ENCODE measurements around the gene MXD4. TPM values are rescaled to one million over a fixed set of nuclear protein-coding genes. Genes with fewer than 3 reads are reported as not detected.

Gene MXD4
- total RNA-seq, 3 donors from 2014 or later: 34.7 to 55.8 (median 37.9) TPM

- Histone ChIP-seq H3K4me3 (no peak overlapping the region), H3K27me3 (no peaks in the 10 kb centered on the region), H3K9me3 (no peaks in the 10 kb centered on the region), H3K27ac (peak overlapping the region in 1 of 2 donors; percentile 43), H3K4me1 (peaks cover 0 to 9% of the 10 kb centered on the region in 2 donors), H3K36me3 (no peaks in the 10 kb centered on the region)
- TF ChIP-seq POLR2A (IDR thresholded peaks at IDR 0.05) (no peak), CTCF (IDR thresholded peaks at IDR 0.05) (no peak), POLR2AphosphoS5 (IDR thresholded peaks at IDR 0.05) (no peak)
- intact Hi-C loops (cut with DNase I; ENCODE audit: low total_unique reads): no loop called here
- no peak for DNase-seq (ENCODE audit: low spot score in 2 of 2)
Observed at GRCh38 chr4:2265113-2266110, 3.5 kb upstream of the MXD4 start.

GRCh38 chr4:2264481-2265041, 2.7 kb upstream of the MXD4 start:
- DNase-seq (ENCODE audit: low spot score in 2 of 2): no peak
- H3K9me3 ChIP-seq: no peaks in the 10 kb centered on the region
- H3K27me3 ChIP-seq: no peaks in the 10 kb centered on the region
- H3K36me3 ChIP-seq: no peaks in the 10 kb centered on the region
- TF ChIP-seq POLR2A (IDR thresholded peaks at IDR 0.05): no peak
- no peak for TF ChIP-seq CTCF (IDR thresholded peaks at IDR 0.05)
- TF ChIP-seq POLR2AphosphoS5 (IDR thresholded peaks at IDR 0.05): no peak
- intact Hi-C loops (cut with DNase I; ENCODE audit: low total_unique reads): no loop called here
- H3K27ac ChIP-seq: no peak overlapping the region
- H3K4me3 ChIP-seq: no peak overlapping the region
- peaks cover 6 to 9% of the 10 kb centered on the region in 2 donors for H3K4me1 ChIP-seq

GRCh38 chr4:2263926-2264321, 2.0 kb upstream of the MXD4 start:
- Histone ChIP-seq H3K36me3 (no peaks in the 10 kb centered on the region), H3K4me1 (peaks cover 9 to 10% of the 10 kb centered on the region in 2 donors), H3K9me3 (no peaks in the 10 kb centered on the region), H3K27me3 (no peaks in the 10 kb centered on the region), H3K4me3 (no peak overlapping the region), H3K27ac (no peak overlapping the region)
- no peak for DNase-seq (ENCODE audit: low spot score in 2 of 2)
- intact Hi-C loops (cut with DNase I; ENCODE audit: low total_unique reads): no loop called here
- no peak for TF ChIP-seq POLR2AphosphoS5 (IDR thresholded peaks at IDR 0.05)
- TF ChIP-seq CTCF (IDR thresholded peaks at IDR 0.05): no peak
- no peak for TF ChIP-seq POLR2A (IDR thresholded peaks at IDR 0.05)

GRCh38 chr4:2262944-2263250, 988 bp upstream of the MXD4 start:
- peaks cover 9 to 16% of the 10 kb centered on the region in 2 donors for H3K4me1 ChIP-seq
- H3K36me3 ChIP-seq: no peaks in the 10 kb centered on the region
- peak overlapping the region; percentile 86 to 87 for H3K27ac ChIP-seq
- no peak for DNase-seq (ENCODE audit: low spot score in 2 of 2)
- peak overlapping the region; percentile 56 to 99 (median 90) for H3K4me3 ChIP-seq
- TF ChIP-seq CTCF (IDR thresholded peaks at IDR 0.05) (no peak), POLR2AphosphoS5 (IDR thresholded peaks at IDR 0.05) (no peak), POLR2A (IDR thresholded peaks at IDR 0.05) (no peak)
- no peaks in the 10 kb centered on the region for H3K27me3 ChIP-seq
- no peaks in the 10 kb centered on the region for H3K9me3 ChIP-seq
- intact Hi-C loops (cut with DNase I; ENCODE audit: low total_unique reads): no loop called here
